Embryonic facial prominence (tissue), 1 donor: ENCODE measurements around the gene ELMO1.
"Not testable (repeated sequence)": the region's sequence is repeated elsewhere in the genome, so short reads cannot be mapped to it uniquely, and the experiment has no call there.

ENCODE experiments used
- DNase-seq: peaks from one replicate; pipeline ENCODE4 v3.0.0-alpha.2; 2016; ENCODE audit errors: extremely low spot score

The ELMO1 gene

DNA sequence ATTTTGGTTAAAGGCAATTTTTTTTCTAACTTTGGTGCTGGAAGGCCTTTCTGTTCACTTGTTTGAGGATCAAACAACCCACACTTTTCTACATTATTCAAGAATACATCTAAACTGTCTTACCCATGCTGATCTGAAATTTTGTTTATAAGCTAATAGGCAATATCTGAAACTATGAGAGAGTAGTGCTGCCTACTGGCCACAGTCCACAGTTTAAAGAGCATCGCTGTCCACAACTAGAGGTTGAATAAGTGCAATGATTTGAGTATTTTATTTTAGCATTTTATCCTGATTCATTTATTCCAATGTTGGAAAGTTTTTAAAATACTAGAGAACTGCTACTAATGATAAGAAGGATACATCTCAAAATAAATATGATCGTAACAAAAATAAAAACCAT is 306.9 kb downstream of the ELMO1 start:
- no peak for DNase-seq

GRCh38 chr7:37133902-37134301 is 314.8 kb downstream of the ELMO1 start:
- not testable (repeated sequence) for DNase-seq

DNA sequence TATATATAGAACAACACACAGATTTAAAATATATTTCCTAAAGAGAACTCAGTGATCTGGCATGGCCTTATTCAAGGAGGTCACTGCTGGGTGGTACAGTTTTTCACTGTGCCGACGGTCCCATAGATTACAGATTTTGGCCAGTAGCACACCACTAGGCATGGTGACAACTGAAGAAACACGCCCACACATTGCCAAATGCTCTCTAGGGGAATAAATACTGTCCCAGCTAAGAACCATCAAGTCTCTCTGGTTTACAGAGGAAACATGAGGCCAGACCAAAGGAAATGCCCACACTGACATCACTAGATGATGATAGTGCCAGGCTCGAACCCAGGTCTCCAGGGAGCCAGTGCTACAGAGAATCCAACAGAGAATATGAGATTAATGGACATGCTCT is 316.8 kb downstream of the ELMO1 start:
- DNase-seq: no peak

DNA sequence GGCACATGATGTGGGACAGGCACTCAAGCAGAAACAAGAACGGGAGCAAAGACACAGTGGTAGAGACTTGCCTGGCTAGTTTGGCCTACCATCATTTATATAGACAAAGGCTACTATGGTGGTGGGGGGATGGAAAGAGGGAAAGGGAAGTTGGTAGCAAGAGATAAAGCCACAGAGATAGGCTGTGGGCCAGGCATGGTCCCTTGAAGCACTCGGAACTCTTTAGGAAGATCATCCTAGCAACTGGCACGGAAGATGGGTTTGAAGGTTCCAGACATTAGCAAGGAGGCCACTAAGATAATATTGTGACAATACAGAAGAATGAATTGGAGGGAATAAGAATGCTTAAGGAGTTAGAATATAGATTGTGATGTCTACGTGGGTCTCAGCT is 319.6 kb downstream of the ELMO1 start:
- no peak for DNase-seq

- no peak for DNase-seq
Measured at GRCh38 chr7:37128327-37129034, 320.2 kb downstream of the ELMO1 start.

DNA sequence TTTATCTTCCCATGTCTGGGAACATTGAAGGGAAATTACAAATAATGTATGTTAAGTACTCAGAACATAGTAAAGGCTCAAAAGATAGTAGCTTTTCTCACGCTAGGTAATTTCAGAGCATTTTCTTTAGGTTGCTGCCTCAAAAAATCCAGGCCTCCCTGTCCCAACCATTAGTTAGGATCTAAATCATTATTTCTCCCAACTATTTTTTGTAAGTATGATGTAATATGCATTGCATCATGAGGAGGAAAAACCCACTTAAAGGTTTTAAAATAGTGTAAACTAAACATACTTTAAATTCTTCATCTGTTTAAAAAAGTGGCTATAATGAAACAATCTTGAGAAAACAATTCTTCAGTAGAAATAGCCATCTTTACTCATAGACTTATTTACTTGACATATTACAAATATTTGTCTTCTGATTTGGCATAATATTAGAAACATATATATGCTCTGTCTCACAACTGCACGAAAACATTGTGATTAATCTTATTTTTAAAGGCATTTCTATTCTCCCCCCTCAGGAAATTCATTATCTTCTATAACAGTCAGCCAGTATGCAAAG is 329.3 kb downstream of the ELMO1 start:
- DNase-seq: no peak

DNA sequence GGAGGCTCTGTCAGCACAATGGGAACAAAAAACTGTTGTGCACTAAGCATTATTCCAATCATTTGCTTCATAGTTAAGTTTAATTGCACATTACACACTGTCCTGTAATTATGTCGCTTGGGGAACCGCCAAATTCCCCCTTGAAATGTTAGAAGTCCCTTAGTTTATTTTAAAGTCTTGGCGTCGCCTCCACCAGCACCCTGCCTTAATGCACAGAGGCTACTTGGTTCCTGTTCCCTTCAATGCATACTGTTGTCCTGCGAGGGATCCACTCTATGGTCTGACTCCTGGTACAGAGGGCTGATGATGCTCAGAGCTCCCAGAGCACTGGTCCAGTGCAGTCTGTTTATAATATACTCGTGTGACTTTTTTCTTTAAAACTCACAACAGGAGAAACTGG is 330.7 kb downstream of the ELMO1 start:
- no peak for DNase-seq

- no peak for DNase-seq
Measured at GRCh38 chr7:37117292-37117691, 331.4 kb downstream of the ELMO1 start.

DNA sequence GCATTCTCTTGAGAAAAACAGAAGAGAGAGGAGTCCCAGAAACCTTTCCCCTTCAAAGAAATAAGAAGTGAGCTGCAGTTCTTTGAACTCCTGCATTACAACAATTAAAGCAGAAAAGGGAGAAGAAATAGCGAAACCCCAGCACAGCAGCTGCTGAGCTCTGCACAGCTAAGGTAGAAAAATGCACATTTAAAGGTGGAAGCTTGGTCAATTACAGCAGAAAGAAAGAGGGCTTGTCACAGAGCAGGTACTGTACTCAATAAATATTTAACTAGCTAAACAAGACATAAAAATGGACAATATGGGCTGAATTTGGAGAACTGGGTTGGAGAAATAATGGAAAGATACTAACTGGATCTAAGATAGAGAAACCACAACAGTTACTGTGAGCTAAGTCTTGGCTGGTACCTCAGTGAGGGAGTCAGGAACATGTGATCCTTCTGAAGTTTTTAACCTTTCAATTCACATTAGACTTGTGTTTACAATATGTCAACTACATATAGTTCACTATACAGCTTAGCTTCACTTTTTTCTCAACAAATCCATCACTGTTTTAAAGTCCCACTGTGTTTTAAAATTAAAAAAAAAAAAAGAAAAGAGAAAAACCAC is 332.5 kb downstream of the ELMO1 start:
- DNase-seq: no peak

DNA sequence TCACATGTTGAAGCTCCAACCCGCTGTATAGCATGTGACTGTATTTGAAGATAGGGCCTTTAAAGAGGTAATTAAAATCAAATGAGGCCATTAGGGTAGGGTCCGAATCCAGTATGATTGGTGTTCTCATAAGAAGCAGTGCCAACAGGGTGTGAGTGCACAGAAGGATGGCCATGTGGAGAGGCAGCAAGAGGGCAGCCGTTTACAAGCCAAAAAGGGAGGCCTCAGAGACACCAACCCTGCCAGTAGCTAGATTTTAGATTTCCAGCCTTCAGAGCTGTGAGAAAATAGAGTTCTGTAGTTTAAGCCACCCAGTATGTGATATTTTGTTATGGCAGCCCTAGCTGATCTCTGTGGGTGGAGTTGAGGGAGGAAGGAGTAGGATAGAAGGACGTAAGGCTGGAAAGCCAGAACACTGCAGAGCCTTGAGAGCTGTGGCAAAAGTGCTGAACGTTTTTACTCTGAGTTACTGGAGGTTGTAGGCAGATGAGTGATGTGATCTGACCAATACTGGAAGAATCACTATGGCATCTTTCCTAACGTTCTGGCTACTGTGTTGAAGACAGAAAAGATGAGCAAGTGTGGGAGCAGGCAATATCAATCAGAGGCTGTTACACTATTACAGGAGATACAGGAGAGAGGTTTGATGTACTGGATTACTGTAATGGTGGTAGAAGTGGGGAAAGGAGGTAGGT is 334.9 kb downstream of the ELMO1 start:
- DNase-seq: no peak

DNA sequence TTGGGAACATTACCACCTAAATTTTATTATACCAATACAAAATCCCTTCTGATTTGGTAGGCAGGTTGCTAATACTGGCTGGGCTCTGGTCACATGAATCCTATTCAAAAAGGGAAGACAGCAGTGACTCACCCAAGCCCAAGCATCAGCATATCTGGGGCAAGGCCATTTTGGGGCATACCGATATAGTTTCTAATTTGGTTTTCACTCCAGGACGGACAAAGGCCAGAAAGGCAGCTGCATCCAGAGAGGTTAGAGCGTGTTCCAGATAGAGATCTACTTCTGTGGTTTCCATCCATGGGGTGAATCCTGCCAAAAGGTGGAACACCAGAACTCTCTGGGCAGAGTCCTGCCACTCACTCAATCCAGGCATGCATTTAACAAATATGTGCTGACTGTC is 335.8 kb downstream of the ELMO1 start:
- no peak for DNase-seq

GRCh38 chr7:37112218-37112617 is 336.4 kb downstream of the ELMO1 start:
- DNase-seq: no peak

- no peak for DNase-seq
Measured at GRCh38 chr7:37111459-37111858, 337.2 kb downstream of the ELMO1 start.

GRCh38 chr7:37110660-37111424 is 337.8 kb downstream of the ELMO1 start:
- DNase-seq: no peak

DNA sequence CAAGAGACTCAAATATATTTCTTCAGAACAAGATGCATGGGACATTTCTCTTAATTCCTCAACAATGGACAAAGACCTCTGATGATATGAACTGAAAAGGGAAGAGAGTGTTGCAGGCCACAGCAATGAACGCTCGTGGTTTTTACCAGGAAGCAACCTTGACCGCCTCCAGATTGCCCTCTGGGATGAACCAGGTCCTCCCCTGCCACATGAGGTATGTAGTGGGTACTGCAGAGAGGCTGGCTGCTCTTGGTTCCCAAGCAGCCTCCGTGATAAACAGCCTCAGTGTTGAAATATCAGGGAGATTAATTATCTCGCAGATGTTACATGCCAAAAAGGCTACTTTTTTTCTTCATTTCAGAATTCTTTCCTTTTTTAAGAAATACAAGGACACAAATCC is 338.8 kb downstream of the ELMO1 start:
- DNase-seq: no peak

GRCh38 chr7:37109016-37109683 is 339.5 kb downstream of the ELMO1 start:
- DNase-seq: no peak

DNA sequence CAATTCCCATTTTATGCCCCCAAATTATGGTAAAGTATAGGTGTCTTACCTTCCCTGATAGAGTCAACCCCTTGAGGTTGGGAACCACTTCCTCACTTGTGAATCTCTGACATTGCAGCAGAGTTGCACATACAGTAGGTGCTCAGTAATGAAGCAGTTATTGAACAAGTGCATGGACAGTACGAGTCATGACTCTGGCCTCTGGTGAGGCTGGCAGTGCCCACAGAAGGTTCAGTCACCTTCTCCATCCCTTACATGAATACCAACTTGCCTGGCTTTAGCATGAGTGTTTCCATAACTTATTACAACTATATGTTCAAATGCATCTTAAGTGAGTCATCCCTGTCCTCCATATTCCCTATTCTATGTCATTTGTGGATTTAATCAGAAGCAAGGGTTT is 340.0 kb downstream of the ELMO1 start:
- DNase-seq: no peak

DNA sequence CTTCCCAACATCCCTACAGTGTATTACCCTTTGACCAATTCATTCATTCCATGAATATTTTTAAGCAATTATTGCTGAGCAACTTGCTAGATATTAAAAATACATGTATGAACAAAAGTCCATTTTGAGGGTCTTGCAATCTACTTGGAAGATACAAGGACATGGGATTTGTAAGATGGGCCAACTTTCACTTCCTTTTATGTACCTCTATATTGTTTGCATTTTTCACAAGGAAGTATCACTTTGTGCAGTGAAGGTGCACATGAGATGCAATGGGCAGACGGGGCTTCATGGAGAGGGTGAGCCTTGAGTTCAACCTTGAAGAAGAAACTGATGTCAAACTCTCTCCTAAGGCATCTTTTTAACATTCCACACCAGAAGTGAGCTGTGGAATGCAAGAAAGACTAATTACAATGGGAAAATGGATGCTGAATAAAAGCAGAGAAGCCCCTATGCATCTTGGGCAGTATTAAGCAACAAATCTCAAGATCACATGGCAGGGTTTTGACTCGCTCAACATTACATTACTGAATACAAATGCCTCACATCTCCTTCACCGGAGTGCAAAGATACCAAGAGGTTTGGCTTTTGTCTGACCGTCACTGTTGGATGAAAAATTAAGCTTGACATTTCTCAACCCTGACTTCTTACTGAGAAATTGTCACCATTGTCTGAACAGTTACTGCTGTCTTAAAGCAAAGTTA is 341.5 kb downstream of the ELMO1 start:
- no peak for DNase-seq

- DNase-seq: no peak
Measured at GRCh38 chr7:37105762-37106161, 342.9 kb downstream of the ELMO1 start.

- no peak for DNase-seq
Measured at GRCh38 chr7:37104822-37105518, 343.7 kb downstream of the ELMO1 start.
